GM12892 (cell line): Measurements from ENCODE around the gene NOL4L.

Experiments used
- DNase-seq: peaks from one replicate; pipeline ENCODE4 v3.0.0; 2011; ENCODE audit not compliant: insufficient read length
- FAIRE-seq: peaks from 2 replicates; lab custom pipeline; 2011; peaks lifted over from hg19 to GRCh38; lab: Jason Lieb, UNC
- POLR2A ChIP-seq: IDR thresholded peaks from 2 replicates; pipeline ENCODE4 v1.6.1; 2011; ENCODE audit warnings: low read depth, low read length, control low read depth
- POLR2AphosphoS5 ChIP-seq: IDR thresholded peaks from 2 replicates; pipeline ENCODE4 v1.6.1; 2011; ENCODE audit warnings: low read depth, low read length, control low read depth
- TAF1 ChIP-seq: IDR thresholded peaks from 2 replicates; pipeline ENCODE4 v1.6.1; 2011; ENCODE audit warnings: low read depth, mild to moderate bottlenecking, control low read depth, low read length, borderline replicate concordance

The NOL4L gene

GRCh38 chr20:32527447-32528055 is 57.6 kb downstream of the NOL4L start:
- no peak for FAIRE-seq
- no peak for DNase-seq
- TF ChIP-seq POLR2A (no peak), TAF1 (no peak), POLR2AphosphoS5 (no peak)

GRCh38 chr20:32527052-32527446 is 58.1 kb downstream of the NOL4L start:
- DNase-seq (no peak), FAIRE-seq (no peak)
- TF ChIP-seq TAF1 (no peak), POLR2AphosphoS5 (no peak), POLR2A (no peak)

DNA sequence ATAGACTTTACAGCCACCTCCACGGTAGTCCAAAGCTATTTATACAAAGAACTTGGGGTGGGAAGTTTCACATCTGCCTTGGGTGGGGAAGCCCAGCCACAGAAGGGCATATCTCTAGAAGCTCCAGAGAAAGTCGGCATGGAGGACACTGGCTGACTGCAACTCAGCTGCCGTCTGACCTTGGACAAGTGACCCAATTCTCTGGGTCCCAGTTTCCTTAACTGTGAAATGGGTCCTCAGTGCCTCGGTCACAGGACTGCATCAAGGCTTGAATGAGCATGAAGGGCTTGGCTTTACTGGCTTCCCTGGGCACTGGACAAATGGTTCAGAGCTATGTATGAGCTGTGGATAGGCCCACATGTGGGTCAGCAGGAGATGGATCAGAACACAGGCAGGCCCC is 58.6 kb downstream of the NOL4L start:
- DNase-seq (no peak), FAIRE-seq (no peak)
- TF ChIP-seq POLR2A (no peak), TAF1 (no peak), POLR2AphosphoS5 (no peak)

DNA sequence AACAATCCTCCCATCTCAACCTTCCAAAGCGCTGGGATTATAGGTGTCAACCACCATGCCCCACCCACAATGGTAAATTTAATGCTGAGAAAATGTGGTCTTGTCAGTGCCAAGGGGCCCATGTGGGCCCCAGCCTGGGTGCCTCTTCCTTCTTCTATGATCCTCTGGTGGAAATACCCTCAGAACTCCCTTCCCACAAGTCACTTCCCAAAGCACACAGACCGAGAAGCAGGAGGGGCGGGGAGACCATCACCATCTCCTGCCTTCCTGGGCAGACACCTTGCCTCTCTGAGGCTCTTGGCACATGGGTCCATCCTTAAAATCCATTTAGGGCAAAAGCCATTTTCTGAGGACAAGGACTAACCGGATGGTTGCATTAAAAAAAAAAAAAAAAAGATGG is 59.0 kb downstream of the NOL4L start:
- TF ChIP-seq TAF1: no peak
- no peak for TF ChIP-seq POLR2A
- TF ChIP-seq POLR2AphosphoS5: no peak
- DNase-seq (no peak), FAIRE-seq (no peak)

DNA sequence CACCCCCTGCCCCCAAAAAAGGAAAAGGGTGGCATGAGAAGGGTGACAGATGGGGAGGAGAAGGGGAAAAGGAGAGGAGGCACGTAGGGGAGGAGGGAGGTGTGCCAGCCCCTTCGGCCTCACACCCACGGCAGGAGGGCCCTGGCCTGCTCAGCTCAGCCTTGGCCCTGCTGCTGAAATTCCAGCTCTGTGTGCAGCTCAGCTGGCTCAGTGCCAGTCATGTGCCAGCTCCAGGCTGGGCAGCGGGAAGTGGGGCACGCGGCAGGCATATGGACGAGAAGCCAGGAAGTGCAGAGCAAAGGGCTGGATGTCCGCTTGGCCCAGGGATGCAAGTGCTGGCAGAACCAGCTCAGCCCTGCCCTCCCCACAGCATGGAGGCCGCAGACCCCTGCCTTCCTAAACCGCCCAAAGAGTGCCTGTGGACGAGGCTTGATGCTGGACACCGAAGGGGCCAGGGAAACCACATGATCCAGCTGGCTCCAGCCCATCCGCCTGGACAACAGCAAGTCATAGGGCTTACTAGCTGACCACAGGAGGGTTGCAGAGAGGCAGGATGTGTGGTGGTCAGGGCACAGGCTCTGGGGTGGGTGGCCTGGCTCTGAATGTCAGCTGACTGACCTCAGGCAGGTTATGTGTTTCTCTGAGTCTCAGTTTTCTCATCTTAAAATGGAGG is 60.2 kb downstream of the NOL4L start:
- TF ChIP-seq TAF1: no peak
- no peak for TF ChIP-seq POLR2AphosphoS5
- no peak for TF ChIP-seq POLR2A
- no peak for DNase-seq
- FAIRE-seq: no peak

DNA sequence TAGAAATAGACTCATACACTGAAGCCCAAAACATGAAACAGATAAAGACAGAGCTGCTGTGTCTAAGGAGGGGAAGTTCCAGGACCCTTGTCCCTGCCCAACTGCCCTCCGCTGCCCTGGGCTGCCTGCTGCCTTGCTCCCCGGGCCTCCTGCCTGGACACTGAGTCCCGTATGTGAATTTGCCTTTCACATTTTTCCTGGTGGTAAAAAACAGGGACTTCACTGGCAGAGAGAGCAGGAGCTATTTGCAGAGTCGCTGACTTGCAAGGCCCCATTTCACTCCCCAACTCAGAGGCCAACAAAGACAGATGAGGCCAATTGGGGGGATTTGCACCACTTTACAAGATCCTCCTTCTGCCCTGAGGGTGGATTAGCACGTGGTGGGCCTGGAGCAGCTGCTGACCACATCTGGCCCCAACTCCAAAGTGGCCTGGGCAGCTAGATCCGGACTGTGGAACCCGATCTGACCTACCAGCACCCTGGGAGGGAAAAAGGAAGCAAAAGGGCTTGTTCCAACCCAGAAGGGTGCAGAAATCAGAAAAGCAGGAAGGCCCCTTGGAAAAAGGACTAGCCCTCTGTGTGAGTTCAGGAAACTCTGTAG is 61.4 kb downstream of the NOL4L start:
- DNase-seq: no peak
- TF ChIP-seq POLR2AphosphoS5: no peak
- TF ChIP-seq TAF1: no peak
- TF ChIP-seq POLR2A: no peak
- no peak for FAIRE-seq

DNA sequence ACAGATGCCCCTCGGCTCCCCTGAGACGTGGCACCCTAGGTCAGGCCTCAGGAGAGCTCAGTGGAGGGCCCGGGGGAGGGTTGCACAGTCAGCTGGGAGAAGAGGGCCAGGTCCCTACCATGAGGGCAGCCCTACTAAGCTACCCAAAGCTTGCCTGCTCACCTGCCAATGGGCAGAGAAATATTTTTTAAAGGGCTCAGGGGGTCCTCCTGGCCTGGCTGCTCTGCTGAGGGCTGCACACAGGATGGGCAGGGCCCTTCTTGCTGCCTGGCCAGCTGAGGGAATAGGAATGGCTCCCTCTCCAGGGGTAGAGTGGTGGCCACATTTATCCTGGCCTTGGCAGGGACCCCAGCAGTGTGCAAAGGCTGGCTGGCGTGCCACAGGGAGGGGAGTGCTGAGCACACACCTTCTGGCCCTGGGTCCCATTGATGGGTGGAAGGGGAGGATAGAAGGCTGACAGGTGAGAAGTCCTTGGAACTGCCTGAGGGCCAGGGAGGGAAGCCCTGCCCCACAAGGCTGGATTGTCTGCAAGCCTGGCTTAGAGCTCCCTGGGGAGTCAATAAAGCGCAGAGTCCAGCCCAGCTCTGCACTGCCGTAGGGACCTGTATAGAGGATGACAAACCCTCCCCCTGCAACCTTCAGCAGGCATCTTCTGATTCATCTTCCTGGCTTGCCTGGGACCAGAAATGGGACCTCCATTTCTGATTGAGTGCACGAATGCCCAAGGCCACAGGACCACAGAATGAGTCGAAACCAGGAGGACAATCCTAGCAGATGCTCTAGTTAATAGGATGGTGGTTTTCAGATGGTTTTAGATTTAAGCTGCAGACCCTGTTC is 62.1 kb downstream of the NOL4L start:
- TF ChIP-seq TAF1 (no peak), POLR2AphosphoS5 (no peak)
- no peak for FAIRE-seq
- DNase-seq: no peak

DNA sequence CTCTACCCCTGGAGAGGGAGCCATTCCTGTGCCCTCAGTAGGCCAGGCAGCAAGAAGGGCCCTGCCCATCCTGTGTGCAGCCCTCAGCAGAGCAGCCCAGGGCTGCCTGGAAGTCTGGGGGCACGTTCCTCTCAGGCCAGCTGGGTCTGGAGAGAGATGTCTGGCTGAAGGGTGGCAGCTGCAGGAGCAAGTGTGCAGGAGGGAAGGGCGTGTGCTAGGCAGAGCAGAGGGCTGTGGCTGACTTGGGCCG is 62.7 kb downstream of the NOL4L start:
- DNase-seq (no peak), FAIRE-seq (no peak)
- TF ChIP-seq TAF1: no peak
- TF ChIP-seq POLR2AphosphoS5: no peak
- no peak for TF ChIP-seq POLR2A

- FAIRE-seq (peak; percentile 76), DNase-seq (peak; percentile 67)
- TF ChIP-seq TAF1: no peak
- no peak for TF ChIP-seq POLR2AphosphoS5
- TF ChIP-seq POLR2A: no peak
These were observed 63.2 kb downstream of the NOL4L start for GRCh38 chr20:32521780-32522525.

DNA sequence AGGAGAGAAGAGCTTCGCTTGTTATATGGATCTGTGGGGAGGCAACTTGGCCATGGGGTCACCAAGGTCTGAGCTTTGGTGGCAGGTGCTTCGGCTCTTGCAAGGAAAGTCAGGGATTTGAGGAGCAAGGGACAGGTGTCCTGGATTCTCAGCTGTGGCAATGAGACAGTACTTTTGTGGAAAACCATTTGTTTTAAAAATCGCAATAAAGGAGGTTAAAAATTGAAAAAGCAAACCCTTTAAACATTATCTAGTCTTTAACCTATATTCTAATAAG is 64.3 kb downstream of the NOL4L start:
- no peak for FAIRE-seq
- no peak for TF ChIP-seq TAF1
- no peak for TF ChIP-seq POLR2AphosphoS5
- no peak for TF ChIP-seq POLR2A
- DNase-seq: no peak

DNA sequence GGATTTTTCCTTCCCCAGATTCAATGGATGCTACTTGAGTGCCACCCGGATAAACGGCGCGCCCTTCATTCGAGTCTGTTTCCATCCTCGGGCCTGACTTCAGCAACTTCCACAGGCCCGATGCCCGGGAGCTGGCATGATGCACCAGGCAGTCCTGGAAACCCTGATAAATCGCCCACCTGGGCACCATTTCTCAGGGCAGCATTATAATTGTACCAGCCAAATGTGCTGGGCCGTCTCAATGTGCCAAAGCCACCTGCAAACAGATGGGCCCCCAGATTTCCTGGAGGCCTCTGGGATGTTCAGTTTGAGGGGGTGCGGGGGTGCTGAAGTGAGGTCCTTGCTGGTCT is 65.8 kb downstream of the NOL4L start:
- no peak for TF ChIP-seq POLR2AphosphoS5
- TF ChIP-seq TAF1: no peak
- no peak for TF ChIP-seq POLR2A
- no peak for FAIRE-seq
- no peak for DNase-seq
